GM18520 (cell line): Measurements from ENCODE around the gene RFTN1.

Experiments
- ATAC-seq: cut with Tn5 transposase; IDR thresholded peaks from one replicate; pipeline ENCODE4 v1.9.1; 2021; ENCODE audit not compliant: unreplicated experiment

RFTN1 gene

GRCh38 chr3:16289144-16289889 is 224.2 kb downstream of the RFTN1 start:
- ATAC-seq = no peak

DNA sequence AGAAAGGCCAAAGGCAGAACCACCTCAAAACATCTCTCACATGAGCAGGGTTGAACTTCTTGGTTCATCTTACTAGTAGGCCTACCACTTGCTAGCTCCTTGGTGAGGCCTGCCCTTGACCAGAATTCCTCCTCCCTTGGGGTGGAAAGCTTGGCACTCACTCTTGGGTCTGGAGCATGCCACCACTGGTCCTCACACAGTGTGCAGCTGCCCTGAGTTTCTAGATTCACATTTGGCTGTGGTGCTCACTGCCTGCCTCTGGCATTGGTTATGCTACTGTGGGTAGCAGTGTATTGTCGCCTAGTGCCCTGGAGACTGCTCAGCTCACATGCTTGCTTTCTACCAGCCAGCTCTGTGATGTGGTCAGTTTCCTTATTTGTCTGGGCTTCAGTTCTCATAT is 224.8 kb downstream of the RFTN1 start:
- ATAC-seq = no peak

DNA sequence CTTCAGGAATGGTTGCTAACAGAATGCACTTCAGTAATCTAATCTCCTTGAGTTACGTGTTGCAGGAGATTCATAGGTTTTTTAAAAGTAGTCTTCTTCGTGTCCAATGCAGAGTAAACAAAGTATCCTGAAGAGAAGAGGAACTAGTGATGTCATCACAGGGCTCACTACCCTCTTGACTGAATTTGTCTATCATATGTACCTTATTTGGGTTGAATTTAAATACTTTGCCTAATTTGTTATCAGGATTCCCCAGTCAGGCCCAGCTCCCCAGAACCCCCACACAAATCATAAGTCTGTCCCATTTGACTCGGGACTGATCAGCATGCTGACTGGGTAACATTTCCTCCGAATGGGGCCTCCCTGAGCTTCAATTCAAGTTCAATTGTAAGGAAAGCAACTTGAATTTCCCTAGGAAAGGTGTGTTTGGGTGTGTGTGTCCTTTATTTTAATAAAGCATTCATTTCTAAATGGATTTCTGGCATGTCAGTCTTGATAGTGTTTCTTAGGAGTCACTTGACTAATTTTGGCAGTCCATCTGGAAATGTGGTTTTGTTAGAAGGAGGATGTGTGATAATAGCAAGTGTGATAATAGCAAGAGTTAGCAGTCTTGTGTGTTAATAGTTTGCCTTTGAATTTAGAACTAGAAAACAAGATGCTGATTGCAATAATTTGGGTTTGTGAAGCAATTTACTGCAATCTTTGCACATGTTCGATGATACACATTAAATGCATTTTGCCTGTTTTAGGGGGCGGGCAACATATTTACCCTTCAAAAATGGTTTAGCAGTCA is 226.6 kb downstream of the RFTN1 start:
- no peak for ATAC-seq

- peak; percentile 64 for ATAC-seq
Measured at GRCh38 chr3:16286161-16286560, 227.3 kb downstream of the RFTN1 start.

DNA sequence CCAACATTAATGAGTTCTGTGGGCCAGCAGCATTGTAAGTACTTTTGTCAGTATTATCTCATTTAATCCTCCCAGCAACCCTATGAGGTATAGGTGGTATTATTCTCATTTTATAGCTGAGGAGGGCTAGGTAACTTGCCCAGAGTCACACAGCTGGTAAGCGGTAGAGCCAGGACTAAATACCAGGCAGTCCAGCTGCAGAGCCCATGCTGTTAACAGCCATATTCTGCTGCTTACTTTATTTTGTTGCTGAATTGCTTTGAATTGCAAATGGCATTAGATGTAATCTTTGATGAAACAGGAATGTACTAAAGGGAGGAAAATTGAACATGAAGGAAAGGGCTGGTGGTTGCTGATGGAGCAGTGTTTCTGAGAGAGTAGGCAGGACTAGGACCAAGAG is 228.9 kb downstream of the RFTN1 start:
- ATAC-seq = no peak

DNA sequence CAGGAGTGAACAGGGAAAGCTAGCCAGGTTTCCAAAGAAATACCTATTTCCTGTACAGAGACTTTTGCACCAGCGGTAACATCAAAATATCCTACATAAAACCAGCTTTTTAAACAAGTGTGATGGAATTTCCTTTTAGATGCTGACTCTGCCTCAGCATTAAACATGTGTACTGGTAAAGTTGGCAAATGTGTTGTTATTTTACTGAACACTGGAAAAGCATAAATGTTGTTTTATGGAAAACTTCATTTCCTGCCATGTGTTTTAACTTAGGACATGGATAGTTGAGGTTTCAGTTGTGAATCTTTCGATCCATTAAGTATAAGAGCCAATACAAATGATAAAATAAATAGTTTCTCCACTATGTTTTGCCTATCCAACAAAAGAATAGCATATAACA is 232.8 kb downstream of the RFTN1 start:
- no peak for ATAC-seq

GRCh38 chr3:16279010-16279801 is 234.3 kb downstream of the RFTN1 start:
- no peak for ATAC-seq

- no peak for ATAC-seq
Measured at GRCh38 chr3:16277471-16277870, 236.0 kb downstream of the RFTN1 start.

- no peak for ATAC-seq
Measured at GRCh38 chr3:16273867-16274266, 239.6 kb downstream of the RFTN1 start.

- ATAC-seq = no peak
Measured at GRCh38 chr3:16272588-16272987, 240.9 kb downstream of the RFTN1 start.

DNA sequence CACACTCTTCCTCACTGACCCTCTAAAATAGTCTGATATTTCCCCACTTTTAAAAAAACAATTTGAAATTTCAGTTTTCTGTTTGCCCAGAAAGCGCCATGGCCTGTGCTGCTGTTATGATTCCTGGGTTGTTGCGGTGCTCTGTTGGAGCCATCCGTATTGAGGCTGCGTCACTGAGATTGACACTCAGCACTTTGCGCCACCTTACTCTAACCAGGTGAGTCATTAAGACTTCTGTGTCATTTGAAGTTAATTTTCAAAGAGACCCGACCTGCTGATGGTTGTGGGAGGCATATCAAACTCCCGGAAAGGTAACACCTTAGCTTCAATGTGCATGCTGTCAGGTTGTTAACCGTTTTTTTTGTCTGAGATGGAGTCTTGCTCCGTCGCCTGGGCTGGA is 242.6 kb downstream of the RFTN1 start:
- no peak for ATAC-seq

- ATAC-seq = no peak
Measured at GRCh38 chr3:16266714-16267113, 246.8 kb downstream of the RFTN1 start.
